ENCODE data around the gene CARD10.

Gene CARD10

DNA sequence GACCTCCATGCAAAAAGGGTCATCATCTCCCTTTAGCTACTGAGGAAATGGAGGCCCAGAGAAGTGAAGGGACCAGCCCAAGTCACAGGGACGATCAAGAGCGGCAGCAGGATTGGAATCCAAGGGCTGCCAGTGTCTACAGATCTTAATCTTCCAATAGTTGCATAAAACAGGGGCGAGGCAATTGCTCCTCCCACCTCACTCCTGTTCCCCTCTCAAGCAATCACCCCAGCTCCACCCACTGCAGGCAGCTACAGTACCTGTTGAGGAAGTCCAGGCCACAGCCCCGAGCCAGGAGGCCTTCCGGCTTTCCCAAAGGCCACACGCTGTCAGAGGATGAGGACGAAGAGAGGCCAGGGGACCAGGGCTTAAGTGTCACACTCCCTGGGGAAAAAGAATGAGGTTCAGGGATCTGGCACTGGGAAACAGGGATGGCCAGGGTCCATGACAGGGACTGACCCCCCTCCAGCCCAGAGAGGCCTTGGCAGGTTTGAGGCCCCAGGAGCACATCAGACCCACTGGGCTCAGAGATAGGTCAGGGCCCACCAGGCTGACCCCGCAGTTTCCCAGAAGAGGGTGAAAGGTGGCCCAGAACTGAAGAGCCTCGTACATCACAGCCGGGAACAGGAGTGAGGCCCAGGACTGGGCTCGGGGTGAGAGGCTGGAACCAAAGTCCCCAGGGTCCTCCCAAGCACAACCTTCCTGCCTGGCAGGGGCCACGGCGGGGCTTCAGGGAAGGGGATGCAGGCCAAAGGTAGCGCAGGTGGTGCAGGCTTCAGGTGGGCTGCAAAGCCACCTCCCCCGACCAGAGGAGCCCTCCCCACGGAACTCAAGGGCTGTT lies 16.7 kb downstream of the CARD10 start:
- no peak for DNase-seq (ENCODE audit: low read depth)

DNA sequence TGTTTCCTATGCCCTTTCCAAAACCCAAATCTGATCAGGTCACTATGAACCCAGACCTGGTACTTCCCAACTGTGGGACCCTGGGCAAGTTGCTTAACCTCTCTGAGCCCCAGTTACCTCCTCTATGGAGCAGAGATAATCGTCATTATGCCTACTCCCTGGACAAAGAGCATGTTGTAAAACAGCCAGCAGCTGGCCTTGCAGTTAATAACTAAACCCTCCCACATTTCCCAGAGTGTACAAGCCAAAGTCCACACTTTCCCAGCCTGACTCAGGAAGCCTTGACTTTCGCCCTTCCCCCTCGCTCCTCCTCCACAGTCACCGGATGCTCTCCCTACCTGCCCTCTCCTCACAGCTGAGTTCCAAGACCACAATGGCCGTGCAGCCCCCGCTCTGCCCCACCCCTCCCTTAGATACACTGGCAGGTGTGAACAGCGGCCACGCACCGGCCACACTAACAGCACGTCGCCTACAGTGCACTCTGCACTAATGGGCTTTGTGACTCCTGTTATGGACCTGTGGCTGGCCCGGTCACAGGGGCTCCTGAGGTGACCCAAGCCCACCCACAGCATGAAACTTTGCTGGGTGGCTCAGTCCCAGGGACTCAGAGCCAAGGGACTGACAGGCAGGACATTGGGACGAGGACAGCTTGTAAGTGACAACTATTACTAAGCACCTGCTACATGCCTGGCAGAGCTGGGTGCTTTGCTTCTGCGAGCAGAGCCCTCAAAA lies 17.4 kb downstream of the CARD10 start:
- DNase-seq (ENCODE audit: low read depth), result peak; percentile 90

DNA sequence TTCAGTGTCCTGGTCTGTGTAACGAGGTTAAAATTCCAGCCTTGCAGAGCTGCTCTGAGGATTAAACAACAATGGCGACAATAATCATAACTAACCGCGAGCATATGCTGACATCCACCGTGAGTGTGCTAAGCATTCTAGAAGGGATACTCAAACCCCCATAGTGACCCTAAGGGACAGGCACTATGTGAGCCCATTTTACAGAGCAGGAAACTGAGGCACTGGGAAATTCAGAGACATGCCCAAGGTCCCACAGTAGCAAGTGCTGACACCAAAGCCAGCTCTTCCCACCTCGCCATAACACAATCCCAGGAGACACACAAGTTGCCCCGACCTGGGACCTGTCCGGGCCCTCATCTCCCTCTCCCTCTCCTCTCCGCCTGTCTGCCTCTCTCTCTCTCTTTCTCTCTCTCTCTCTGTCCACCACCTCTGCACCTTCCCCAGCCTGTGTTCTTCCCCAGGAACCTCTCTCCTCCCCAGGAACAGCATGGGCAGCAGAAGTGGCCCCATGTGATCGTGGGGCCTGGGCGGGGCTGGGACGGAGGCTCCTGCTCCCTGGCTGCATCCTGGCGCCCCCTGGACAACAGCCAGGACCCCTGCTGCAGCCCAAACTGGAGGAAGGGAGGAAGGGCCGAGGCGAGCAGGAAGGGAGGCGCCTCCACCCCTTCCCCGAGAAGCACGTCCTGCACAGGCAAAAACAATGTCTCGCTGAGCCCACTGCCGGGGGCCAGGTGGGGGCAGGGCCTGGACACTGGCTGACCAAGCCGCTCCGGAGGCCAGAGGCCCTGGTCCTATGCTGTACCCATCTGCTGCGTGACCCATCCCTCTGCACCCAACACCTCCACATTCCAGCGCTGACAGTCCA lies 18.2 kb downstream of the CARD10 start:
- DNase-seq (ENCODE audit: low read depth), result no peak

DNA sequence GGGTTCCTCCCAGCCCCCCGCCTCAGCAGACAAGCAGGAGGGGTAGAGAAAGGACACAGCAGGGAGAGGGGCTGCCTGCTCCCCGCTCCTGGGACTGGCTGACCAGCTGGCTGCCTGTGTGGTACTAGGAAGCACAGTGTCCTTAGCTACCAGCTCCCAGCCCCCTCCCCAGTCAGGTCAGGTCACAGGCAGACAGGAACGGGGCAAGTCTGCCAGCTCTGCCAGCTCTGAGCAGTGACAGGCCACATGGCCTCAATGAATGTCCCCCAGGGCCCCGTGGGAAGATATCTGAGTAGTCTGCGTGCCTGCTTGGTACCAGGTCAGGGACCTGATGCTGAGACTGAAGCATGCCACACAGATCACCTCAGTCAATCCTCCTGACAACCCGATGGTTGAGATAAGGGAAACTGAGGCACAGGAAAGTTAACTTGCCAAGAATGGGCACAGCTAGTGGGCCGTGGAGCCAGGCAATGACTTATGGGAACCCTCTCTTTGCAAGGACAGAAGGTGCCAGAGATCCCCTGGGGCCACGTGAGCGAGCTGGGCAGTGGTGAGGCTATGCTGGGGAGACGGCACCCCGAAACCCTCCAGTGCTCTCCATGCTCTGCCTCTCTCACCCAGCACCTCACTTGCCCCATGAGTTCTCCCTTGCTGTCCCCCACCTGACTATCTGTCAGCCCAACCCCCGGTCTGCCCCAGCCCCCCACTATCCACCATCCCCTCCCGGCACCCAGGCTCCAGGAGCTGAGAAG lies 19.2 kb downstream of the CARD10 start:
- no peak for DNase-seq (ENCODE audit: low read depth)

- no peak for DNase-seq (ENCODE audit: low read depth)
Observed at GRCh38 chr22:37499027-37499707, 20.0 kb downstream of the CARD10 start.

DNA sequence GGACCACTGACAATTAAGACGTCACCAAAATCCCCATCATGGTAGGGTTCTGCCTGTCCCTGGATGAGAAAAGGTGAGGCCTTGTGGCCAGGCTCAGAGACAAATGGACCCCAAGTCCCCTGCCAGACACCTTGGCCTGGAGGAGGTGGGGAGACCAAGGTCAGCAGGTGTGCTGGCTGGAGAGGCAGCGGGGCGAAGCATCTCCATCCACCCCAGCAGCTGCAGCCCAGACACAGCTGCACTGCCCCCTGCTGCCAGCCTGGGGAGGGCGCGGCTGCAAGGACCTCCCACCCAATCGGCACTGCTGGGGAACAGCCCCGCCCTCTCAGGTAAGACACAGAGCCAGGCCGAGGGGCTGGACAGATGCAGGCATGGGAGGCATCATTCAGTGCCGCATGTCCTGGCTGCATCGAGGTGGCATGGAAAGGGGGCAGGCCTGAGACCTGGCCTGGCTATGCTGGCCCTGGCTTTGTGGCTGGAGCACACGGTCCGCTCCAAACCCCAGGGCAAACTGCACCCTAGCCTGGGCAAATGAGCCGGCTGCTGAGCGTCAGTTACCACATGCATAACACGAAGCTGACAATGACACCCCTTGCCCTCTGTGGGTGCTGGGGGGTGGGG lies 20.8 kb downstream of the CARD10 start:
- no peak for DNase-seq (ENCODE audit: low read depth)

- peak; percentile 95 for DNase-seq (ENCODE audit: low read depth)
Observed at GRCh38 chr22:37497062-37497599, 22.1 kb downstream of the CARD10 start.

GRCh38 chr22:37496651-37497050 lies 22.6 kb downstream of the CARD10 start:
- DNase-seq (ENCODE audit: low read depth), result peak; percentile 83

- no peak for DNase-seq (ENCODE audit: low read depth)
Observed at GRCh38 chr22:37493979-37494378, 25.2 kb downstream of the CARD10 start.

- DNase-seq (ENCODE audit: low read depth), result peak; percentile 68
Observed at GRCh38 chr22:37492428-37493344, 26.5 kb downstream of the CARD10 start.

GRCh38 chr22:37491559-37492427 lies 27.4 kb downstream of the CARD10 start:
- no peak for DNase-seq (ENCODE audit: low read depth)

DNA sequence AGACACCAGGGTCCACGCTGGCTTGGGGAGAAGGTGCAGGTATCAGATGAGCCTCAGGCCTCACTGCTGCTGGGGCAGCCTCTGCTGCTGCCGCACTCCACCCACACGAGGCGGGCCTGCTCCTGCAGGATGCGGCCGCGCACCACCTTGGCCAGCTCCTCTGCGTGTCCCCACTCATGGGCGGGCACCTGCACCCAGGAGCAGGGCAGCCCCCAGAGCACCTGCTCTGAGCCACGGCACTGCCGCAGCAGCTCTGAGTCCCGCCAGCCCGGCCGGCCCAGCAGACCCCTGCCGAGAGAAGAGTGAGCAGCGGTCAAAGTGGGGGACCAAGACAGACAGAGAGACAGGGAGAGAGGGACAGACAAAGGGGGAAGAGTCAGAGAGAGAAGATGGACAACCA lies 28.1 kb downstream of the CARD10 start:
- no peak for DNase-seq (ENCODE audit: low read depth)

GRCh38 chr22:37489983-37490382 lies 29.2 kb downstream of the CARD10 start:
- DNase-seq (ENCODE audit: low read depth), result no peak

GRCh38 chr22:37488337-37489135 lies 30.7 kb downstream of the CARD10 start:
- no peak for DNase-seq (ENCODE audit: low read depth)

- no peak for DNase-seq (ENCODE audit: low read depth)
Observed at GRCh38 chr22:37487571-37487970, 31.6 kb downstream of the CARD10 start.

GRCh38 chr22:37487129-37487528 lies 32.1 kb downstream of the CARD10 start:
- DNase-seq (ENCODE audit: low read depth), result no peak

GRCh38 chr22:37486224-37486845 lies 32.9 kb downstream of the CARD10 start, which contains the start of gene MFNG:
Gene MFNG (minus strand): TSS chr22:37486384. CDS start chr22:37486177, 207 bp downstream.
- peak; percentile 58 for DNase-seq (ENCODE audit: low read depth)

All from EH (cell line).